ENCODE data around the gene OPCML.

DNA sequence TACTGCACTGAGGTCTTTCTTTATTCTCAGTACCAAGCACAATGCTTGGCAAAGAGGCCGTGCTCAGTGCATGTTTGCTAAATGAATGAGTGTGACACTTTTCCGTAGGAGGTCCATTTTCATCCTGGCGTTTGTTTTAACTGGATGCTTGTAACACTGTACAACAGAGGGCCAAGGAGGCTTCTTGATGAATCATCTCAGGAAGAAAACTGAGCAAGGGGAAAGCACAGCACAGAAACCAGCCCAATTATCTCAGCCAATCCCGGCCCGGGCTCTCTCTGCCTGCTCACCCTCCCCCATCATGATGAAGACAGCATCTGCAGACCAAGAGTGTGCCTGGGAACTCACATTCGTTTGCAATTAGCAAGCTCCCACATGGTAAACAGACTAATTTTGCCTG, 570.3 kb downstream of the OPCML start:
- TF ChIP-seq, protein P1, sequence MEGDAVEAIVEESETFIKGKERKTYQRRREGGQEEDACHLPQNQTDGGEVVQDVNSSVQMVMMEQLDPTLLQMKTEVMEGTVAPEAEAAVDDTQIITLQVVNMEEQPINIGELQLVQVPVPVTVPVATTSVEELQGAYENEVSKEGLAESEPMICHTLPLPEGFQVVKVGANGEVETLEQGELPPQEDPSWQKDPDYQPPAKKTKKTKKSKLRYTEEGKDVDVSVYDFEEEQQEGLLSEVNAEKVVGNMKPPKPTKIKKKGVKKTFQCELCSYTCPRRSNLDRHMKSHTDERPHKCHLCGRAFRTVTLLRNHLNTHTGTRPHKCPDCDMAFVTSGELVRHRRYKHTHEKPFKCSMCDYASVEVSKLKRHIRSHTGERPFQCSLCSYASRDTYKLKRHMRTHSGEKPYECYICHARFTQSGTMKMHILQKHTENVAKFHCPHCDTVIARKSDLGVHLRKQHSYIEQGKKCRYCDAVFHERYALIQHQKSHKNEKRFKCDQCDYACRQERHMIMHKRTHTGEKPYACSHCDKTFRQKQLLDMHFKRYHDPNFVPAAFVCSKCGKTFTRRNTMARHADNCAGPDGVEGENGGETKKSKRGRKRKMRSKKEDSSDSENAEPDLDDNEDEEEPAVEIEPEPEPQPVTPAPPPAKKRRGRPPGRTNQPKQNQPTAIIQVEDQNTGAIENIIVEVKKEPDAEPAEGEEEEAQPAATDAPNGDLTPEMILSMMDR (conservative IDR thresholded peaks at IDR 0.05 in 1 of 2, IDR thresholded peaks at IDR 0.05 in 1 of 2; ENCODE audit: low read depth in 1 of 2, low read length in 2 of 2): no peak
- TF ChIP-seq EZH2 (IDR thresholded peaks at IDR 0.05; ENCODE audit: low read length, missing control alignments): no peak
